ENCODE measurements around the gene KRT13. TPM values are rescaled to one million over a fixed set of nuclear protein-coding genes. Genes with fewer than 3 reads are reported as not detected.
A peak's percentile ranks its signal among the peaks of the same experiment; 100 is the strongest.

The KRT13 gene
- total RNA-seq, 4 donors from 2014 or later, result 1.5 to 6.4 (median 3.0) TPM

- no peak for DNase-seq
- Histone ChIP-seq H3K36me3 (no peaks in the 10 kb centered on the region), H3K27ac (no peak overlapping the region), H3K9me3 (no peaks in the 10 kb centered on the region), H3K27me3 (no peaks in the 10 kb centered on the region), H3K4me3 (no peak overlapping the region), H3K4me1 (no peaks in the 10 kb centered on the region)
- intact Hi-C loops (cut with DNase I; ENCODE audit: low total_unique reads), result no loop called here
- TF ChIP-seq, protein P1, sequence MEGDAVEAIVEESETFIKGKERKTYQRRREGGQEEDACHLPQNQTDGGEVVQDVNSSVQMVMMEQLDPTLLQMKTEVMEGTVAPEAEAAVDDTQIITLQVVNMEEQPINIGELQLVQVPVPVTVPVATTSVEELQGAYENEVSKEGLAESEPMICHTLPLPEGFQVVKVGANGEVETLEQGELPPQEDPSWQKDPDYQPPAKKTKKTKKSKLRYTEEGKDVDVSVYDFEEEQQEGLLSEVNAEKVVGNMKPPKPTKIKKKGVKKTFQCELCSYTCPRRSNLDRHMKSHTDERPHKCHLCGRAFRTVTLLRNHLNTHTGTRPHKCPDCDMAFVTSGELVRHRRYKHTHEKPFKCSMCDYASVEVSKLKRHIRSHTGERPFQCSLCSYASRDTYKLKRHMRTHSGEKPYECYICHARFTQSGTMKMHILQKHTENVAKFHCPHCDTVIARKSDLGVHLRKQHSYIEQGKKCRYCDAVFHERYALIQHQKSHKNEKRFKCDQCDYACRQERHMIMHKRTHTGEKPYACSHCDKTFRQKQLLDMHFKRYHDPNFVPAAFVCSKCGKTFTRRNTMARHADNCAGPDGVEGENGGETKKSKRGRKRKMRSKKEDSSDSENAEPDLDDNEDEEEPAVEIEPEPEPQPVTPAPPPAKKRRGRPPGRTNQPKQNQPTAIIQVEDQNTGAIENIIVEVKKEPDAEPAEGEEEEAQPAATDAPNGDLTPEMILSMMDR (IDR thresholded peaks at IDR 0.05), result no peak
- TF ChIP-seq POLR2A (IDR thresholded peaks at IDR 0.05), result no peak
Observed at GRCh38 chr17:41532947-41533570, 27.6 kb upstream of the KRT13 start.

GRCh38 chr17:41531993-41532392 lies 26.6 kb upstream of the KRT13 start:
- no peak overlapping the region for H3K27ac ChIP-seq
- no peak overlapping the region for H3K4me3 ChIP-seq
- intact Hi-C loops (cut with DNase I; ENCODE audit: low total_unique reads), result no loop called here
- no peaks in the 10 kb centered on the region for H3K27me3 ChIP-seq
- DNase-seq, result no peak
- TF ChIP-seq, protein P1 (IDR thresholded peaks at IDR 0.05), result no peak
- TF ChIP-seq POLR2A (IDR thresholded peaks at IDR 0.05), result no peak
- H3K4me1 ChIP-seq, result no peaks in the 10 kb centered on the region
- H3K36me3 ChIP-seq, result no peaks in the 10 kb centered on the region
- H3K9me3 ChIP-seq, result no peaks in the 10 kb centered on the region

- peak; percentile 67 to 90 for DNase-seq
- TF ChIP-seq, protein P1 (IDR thresholded peaks at IDR 0.05), result no peak
- TF ChIP-seq POLR2A (IDR thresholded peaks at IDR 0.05), result peak; percentile 7 to 36
- intact Hi-C loops (cut with DNase I; ENCODE audit: low total_unique reads), result no loop called here
- H3K27ac ChIP-seq, result peak overlapping the region; percentile 82 to 86
- H3K9me3 ChIP-seq, result no peaks in the 10 kb centered on the region
- H3K4me3 ChIP-seq, result no peak overlapping the region
- no peaks in the 10 kb centered on the region for H3K27me3 ChIP-seq
- H3K4me1 ChIP-seq, result no peaks in the 10 kb centered on the region
- H3K36me3 ChIP-seq, result no peaks in the 10 kb centered on the region
Observed at GRCh38 chr17:41530062-41531048, 24.9 kb upstream of the KRT13 start.

DNA sequence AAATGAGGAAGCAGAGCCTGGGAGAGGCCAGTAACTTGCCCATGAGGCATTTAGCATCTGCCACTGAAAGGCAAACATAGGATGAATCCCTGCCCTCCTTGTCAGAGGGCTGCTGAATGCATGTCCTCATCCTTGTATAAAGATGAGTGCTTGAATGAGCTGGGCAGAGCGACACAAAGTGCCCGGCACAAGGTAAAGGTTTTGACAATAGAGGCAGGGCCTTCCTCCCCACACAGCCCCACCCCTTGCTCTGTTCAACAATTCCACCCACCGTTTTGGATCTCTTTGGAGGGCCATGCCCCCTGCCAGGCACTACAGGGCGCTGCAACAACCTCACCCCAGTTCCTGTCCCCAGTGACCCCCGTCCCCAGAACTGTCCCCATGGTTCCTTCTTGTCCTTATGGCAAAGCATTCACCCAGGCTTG lies 24.1 kb upstream of the KRT13 start:
- DNase-seq, result no peak
- Histone ChIP-seq H3K27ac (peak overlapping the region; percentile 82 to 86), H3K4me3 (no peak overlapping the region), H3K9me3 (no peaks in the 10 kb centered on the region), H3K4me1 (no peaks in the 10 kb centered on the region), H3K27me3 (no peaks in the 10 kb centered on the region), H3K36me3 (no peaks in the 10 kb centered on the region)
- intact Hi-C loops (cut with DNase I; ENCODE audit: low total_unique reads), result no loop called here
- no peak for TF ChIP-seq POLR2A (IDR thresholded peaks at IDR 0.05)
- TF ChIP-seq, protein P1 (IDR thresholded peaks at IDR 0.05), result no peak

DNA sequence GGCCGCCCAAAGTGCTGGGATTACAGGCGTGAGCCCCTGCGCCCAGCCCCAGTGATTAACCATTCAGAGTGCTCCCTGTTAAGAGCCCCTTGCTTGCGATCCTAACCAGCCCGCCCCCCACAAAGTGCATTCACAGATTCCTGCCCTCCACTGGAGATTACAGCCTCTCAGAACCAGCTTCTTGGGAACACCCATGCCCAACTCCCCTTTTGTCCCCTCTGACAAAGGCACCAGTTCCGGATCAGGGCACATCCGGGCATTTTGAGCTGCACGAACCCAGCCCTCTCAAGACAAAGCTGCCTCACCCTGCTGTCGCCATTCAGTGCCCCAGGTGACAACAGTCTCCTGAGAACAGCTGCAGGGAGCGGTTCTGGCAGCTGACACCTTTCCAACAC lies 23.5 kb upstream of the KRT13 start:
- no peak for DNase-seq
- H3K36me3 ChIP-seq, result no peaks in the 10 kb centered on the region
- H3K9me3 ChIP-seq, result no peaks in the 10 kb centered on the region
- H3K4me3 ChIP-seq, result no peak overlapping the region
- H3K27ac ChIP-seq, result peak overlapping the region; percentile 82 to 86
- no peaks in the 10 kb centered on the region for H3K4me1 ChIP-seq
- intact Hi-C loops (cut with DNase I; ENCODE audit: low total_unique reads), result no loop called here
- TF ChIP-seq POLR2A (IDR thresholded peaks at IDR 0.05), result no peak
- TF ChIP-seq, protein P1 (IDR thresholded peaks at IDR 0.05), result no peak
- H3K27me3 ChIP-seq, result no peaks in the 10 kb centered on the region

Data from uterus (tissue), 4 donors.